SHP77 (cell line): Measurements from ENCODE around the gene SPPL2C.
A peak's percentile ranks its signal among the peaks of the same experiment; 100 is the strongest.
"Not testable (repeated sequence)": the region's sequence is repeated elsewhere in the genome, so short reads cannot be mapped to it uniquely, and the experiment has no call there.

Source experiments
- DNase-seq, 2 experiments: peaks; one replicate each; lab custom pipeline; 2025; lab: John Stamatoyannopoulos, UW

Gene SPPL2C

DNA sequence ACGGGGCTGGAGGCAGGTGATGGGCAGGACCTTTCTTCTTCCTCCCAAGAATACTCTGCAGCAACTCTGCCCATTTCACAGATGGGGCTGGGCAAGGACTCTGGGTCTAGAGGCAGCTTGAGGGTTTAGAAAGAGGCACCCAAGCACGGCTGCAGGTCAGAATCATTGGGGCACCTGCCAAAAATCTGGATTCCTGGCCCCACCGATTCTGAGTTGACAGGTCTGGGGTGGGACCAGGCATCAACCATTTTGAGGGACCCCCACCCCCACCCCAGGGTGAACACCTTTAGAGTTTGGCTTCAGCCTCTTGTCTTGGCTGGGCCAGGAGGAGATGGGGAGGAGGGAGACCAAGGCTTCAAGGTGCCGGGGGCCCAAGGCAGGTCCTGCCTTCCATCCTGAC is 5.3 kb downstream of the SPPL2C start:
- DNase-seq = no peak

- no peak for DNase-seq
Measured at GRCh38 chr17:45850468-45850867, 5.8 kb downstream of the SPPL2C start.

DNA sequence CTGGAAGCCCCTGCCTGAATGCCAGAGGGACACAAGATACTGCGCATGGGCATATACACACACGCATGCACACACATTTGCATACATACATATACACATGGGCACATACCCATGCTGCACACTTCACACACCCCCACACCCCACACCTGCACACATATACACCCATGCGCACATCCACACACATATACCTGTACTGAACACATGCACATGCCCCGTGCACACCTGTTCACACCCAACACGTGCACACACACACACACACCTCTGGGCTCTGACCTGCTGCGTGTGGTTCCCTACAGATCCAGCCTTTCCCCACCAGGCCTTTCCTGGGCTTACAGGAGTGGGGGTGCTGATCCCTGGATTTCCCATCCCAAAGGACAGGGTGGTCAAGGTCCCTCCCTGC is 6.3 kb downstream of the SPPL2C start:
- DNase-seq = no peak

DNA sequence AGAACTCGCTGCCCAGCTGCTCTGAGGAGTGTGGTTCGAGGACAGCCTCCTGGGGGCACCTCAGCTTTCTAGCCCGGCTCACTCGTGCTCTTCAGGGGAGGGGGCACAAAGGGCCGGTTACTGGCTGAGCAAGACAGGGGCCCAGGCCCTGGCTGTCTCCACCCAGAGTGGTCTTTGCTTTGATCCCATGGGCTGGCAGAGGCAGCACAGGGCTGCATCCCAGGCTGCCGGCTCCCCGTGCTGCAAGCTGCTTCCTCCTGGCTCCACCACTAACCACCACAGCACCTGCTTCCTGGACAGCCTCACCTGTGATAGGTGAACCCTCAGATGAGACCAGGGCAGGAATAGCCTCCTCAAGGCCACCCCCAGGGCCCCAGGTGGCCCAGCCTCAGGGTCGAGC is 6.8 kb downstream of the SPPL2C start:
- DNase-seq = no peak

- no peak for DNase-seq
Measured at GRCh38 chr17:45851873-45852272, 7.2 kb downstream of the SPPL2C start.

DNA sequence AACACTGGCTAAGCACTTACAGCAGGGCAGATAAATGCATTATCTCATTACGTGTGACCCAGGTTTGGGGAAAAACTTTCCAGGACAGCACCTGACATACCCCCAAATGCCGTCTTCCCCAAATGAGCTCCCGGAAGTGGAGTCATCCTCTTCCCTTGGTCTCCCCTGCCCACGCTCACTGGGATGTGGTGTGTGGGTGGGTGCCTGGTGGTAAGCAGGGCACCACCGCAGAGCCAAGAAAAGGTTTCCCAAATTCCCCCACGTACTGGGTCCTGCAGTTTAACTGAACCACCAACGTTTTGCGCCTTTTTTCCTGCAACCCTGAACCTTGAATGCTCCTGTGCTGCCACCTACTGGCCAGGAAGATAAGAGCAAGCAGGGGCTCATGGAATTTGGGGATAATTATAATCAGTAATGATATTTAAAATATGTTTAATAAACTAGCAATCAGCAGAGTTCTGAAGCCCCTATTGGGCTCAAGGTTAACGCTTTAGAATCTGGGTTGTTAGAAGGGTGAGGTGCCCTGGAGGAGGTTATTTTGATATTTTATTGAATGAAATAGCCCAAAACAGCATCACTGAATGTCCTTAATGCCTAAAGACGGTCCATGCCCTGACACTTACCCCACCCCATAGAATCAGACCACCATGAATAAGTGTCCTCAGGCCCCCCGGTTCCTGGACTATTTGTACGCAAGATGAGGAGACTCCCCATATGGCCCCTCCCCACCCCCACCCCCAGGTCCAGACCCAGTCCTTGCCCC is 8.0 kb downstream of the SPPL2C start:
- peak; percentile 60 to 81 for DNase-seq

- no peak for DNase-seq
Measured at GRCh38 chr17:45854209-45854608, 9.5 kb downstream of the SPPL2C start.

DNA sequence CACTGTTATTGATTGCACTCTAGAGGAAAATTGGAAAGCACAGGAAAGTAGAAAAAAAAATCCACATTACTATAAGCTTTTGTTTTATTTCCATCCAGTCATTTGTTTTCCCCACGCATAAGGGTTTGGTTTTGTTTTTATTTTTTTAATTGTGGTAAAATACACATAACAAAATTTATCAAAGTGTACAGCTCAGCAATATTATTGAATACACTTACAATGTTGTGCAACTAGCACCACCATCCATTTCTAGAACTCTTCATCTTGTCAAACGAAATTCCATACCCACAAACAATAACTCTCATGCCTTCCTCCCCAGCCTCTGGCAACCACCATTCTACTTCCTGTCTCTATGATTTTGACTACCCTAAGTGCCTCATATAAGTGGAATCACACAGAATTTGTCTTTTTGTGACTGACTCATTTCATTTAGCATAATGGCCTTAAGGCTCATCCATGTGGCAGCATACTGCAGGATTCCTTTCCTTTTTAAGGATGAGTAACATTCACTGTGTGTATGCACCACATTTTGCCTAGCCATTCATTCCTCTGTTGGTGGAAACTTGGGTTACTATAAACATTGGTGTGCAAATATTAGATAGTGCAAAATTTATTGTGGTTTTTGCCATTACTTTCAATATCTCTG is 11.1 kb downstream of the SPPL2C start:
- DNase-seq = no peak

- DNase-seq = no peak
Measured at GRCh38 chr17:45857977-45858708, 13.5 kb downstream of the SPPL2C start.

- no peak for DNase-seq
Measured at GRCh38 chr17:45861165-45861564, 16.5 kb downstream of the SPPL2C start.

DNA sequence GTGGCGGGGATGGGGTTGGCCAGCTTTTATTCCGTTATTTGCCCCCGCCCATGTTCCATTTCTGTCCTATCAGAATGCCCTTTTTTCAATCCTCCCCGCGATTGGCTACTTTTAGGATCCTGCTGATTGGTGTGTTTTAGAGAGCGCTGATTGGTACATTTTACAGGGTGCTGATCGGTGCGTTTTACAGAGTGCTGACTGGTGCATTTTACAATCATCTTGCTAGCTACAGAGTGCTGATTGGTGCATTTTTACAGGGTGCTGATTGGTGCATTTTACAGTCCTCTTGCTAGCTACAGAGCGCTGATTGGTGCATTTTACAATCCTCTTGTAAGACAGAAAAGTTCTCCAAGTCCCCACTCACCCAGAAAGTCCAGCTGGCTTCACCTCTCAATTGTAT is 17.4 kb downstream of the SPPL2C start:
- DNase-seq = not testable (repeated sequence)

GRCh38 chr17:45863857-45864654 is 19.4 kb downstream of the SPPL2C start:
- DNase-seq = no peak

- no peak for DNase-seq
Measured at GRCh38 chr17:45867171-45867570, 22.5 kb downstream of the SPPL2C start.

DNA sequence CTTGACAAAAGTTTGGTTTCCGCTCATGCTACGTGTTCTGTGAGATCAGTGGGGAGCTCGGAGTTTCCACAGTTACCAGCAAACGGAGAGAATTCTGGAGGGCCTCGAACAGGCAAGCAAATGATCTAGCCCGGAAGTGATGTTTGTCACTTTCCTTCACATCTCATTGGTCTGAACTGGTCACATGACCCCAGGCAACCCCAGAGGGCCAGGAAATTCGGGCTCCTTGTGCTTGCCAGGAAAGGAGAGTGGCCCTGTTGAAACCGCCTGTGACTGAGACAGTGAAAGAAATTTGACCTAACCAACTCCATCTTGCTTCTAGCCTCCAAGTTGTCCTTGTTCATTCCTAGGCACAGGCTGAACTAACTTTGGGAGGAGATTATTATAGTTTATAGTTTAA is 23.0 kb downstream of the SPPL2C start:
- no peak for DNase-seq

DNA sequence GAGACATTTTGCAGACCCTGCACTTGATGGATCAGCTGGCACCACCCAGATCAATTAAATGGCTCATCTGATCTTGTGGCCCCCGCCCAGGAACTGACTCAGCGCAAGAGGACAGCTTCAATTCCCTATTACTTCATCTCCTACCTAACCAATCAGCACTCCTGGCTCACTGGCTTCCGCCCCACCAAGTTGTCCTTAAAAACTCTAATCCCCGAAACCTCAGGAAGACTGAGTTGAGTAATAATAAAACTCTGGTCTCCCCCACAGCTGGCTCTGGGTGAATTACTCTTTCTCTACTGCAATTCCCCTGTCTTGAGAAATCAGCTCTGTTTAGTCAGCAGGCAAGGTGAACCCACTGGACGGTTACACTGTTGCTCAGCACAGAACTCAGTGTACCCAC is 23.6 kb downstream of the SPPL2C start:
- no peak for DNase-seq

DNA sequence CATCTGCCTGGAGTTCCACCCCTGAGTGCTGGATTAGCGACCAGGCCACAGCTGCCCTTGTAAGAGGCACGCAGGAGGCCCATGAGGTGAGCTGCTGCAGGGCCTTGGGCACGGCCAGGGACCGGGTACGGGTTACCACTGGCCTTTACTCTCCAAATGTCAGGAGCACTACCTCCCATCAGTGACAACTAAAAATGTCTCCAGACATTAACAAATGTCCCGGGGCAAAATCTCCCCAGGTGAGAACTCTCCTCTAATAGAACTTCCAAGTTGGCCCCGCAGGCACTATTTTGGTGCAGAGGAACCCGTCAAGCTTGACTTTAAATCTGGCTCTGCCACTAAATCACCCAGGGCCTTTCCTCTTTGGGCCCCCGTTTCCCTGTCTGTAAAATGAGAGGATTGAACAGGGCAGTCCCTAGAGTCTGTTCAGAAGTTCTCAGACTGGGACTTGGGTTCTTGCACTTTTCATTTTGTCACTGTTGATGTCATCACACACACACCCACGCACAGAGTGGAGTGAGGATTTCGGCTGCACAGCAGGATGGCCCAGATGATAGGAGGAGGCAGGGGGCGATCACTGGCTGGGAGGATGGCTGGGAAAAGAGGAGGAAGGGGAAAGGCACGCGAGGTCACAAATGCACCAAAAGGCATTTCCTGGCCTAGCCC is 25.1 kb downstream of the SPPL2C start:
- DNase-seq = no peak

DNA sequence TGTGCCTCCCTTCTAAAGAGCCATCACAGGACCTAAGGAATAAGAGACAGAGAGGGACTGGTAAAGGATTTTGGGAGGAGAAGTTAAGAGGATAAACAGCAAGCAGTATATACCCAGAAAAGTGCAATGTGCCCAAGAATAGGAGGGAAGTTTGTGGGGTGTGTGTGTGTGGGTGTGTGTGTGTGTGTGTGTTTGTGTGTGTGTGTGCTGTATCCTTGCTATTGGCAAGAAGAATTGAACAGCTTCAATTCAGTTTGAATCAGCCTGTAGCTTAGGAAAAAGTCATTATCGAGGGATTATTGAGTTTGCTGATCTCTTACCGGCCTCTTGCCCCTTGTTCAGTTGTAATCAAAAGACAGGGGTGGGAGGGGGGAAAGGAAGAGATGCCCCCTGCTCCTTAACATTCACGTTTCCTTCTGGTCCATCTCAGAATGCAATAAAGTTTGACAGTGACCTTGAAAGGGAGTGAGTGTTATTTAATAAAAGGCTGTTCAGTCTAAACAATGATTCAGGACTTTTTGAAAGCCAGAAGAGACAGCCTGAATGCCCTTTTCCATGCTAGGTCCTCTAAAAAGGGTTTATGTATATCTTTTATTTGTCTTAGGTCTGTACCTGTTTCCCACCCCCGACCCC is 25.8 kb downstream of the SPPL2C start:
- no peak for DNase-seq

GRCh38 chr17:45871718-45872117 is 27.0 kb downstream of the SPPL2C start:
- no peak for DNase-seq

- DNase-seq = peak in 1 of 2 experiments; percentile 30
Measured at GRCh38 chr17:45873728-45874127, 29.0 kb downstream of the SPPL2C start.

DNA sequence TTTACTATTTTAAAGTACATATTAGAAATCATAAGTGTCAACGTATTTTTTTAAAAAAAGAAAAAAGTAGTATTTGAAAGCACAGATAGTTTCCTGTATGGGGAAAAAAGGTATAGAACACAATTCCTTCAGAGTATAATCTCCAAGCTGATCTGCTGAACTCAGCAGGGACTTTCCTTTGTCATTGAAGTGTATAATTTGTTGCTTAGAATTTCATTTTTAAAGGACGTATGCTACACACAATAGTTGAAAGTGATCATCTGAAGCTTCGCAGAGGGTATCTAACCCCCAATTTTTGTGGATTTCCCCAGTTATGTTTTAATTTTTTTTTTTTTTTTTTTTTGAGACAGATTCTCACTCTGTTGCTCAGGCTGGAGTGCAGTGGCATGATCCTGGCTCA is 29.5 kb downstream of the SPPL2C start:
- no peak for DNase-seq

DNA sequence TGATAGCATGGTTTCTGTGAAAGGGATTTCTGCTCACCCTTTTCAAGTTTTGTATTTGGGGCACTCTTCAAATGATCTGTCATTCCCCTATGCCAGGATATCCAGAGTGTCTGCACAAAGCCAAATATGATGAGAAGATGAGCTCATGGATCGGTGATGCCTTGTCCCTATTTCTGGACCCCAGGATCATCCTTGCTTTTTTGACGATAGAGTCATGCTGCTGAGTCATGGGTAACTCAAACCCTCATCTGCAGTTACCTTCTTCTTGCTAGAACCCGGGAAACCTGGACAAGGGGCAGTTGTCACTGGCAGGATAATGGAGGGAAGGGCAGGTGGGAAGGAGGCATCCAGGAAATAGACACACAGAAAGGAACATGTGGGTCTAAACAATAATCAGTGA is 31.9 kb downstream of the SPPL2C start:
- peak in 1 of 2 experiments; percentile 10 for DNase-seq
